GM15510 (cell line): Measurements from ENCODE around the gene SMARCB1.

Experiments used
- POLR2A ChIP-seq: IDR thresholded peaks from 3 replicates; pipeline ENCODE4 v1.6.1; 2011; ENCODE audit warnings: borderline replicate concordance; ENCODE audit not compliant: insufficient read length; ENCODE audit errors: extremely low read depth

Gene SMARCB1

GRCh38 chr22:23823331-23823791 lies 36.6 kb downstream of the SMARCB1 start:
- TF ChIP-seq POLR2A, result no peak

- TF ChIP-seq POLR2A, result no peak
These were observed 37.9 kb downstream of the SMARCB1 start for GRCh38 chr22:23824476-23825245.

GRCh38 chr22:23825246-23825905 lies 38.6 kb downstream of the SMARCB1 start:
- no peak for TF ChIP-seq POLR2A

GRCh38 chr22:23826510-23827350 lies 40.0 kb downstream of the SMARCB1 start:
- no peak for TF ChIP-seq POLR2A

- TF ChIP-seq POLR2A, result no peak
These were observed 40.7 kb downstream of the SMARCB1 start for GRCh38 chr22:23827351-23827995.

GRCh38 chr22:23828800-23829680 lies 42.3 kb downstream of the SMARCB1 start:
- no peak for TF ChIP-seq POLR2A

- no peak for TF ChIP-seq POLR2A
These were observed 43.1 kb downstream of the SMARCB1 start for GRCh38 chr22:23829845-23830372.

GRCh38 chr22:23831261-23831660 lies 44.5 kb downstream of the SMARCB1 start:
- TF ChIP-seq POLR2A, result no peak

- no peak for TF ChIP-seq POLR2A
These were observed 45.0 kb downstream of the SMARCB1 start for GRCh38 chr22:23831781-23832180.

GRCh38 chr22:23832226-23833016 lies 45.7 kb downstream of the SMARCB1 start:
- no peak for TF ChIP-seq POLR2A

GRCh38 chr22:23833017-23833751 lies 46.4 kb downstream of the SMARCB1 start:
- TF ChIP-seq POLR2A, result no peak

- no peak for TF ChIP-seq POLR2A
These were observed 47.1 kb downstream of the SMARCB1 start for GRCh38 chr22:23833911-23834317.
